ENCODE results near the gene LRBA. TPM values are rescaled to one million over a fixed set of nuclear protein-coding genes. Genes with fewer than 3 reads are reported as not detected.

The LRBA gene
- total and polyA plus RNA-seq, 4 donors = 8.2 to 69.8 (median 32.8) TPM

DNA sequence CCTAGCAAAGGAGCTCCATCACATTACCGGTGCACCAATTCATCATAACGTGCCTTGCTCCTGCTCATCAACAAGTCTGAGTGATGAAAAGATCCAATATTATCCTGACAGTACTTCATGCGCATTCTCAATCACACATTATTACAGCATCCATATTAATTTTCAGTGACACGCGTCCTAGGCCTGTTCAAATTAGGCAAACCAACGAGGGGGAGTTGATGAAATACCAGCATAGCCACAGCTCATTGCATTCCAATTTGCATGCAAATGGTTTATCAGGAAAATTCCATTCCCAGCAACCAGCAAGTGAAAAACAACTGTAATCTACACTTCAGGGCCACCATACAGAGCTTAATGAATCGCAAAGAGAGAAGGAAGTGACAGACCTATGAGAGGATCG lies 699.9 kb downstream of the LRBA start:
- no peaks in the 10 kb centered on the region for H3K9me3 ChIP-seq (ENCODE audit: control insufficient read depth in 4 of 4, low read length in 3 of 4)
- no peak overlapping the region for H3K9ac ChIP-seq (ENCODE audit: low read depth in 1 of 2, low read length in 2 of 2)
- TF ChIP-seq GABPA (IDR thresholded peaks at IDR 0.05 in 1 of 2, conservative IDR thresholded peaks at IDR 0.05 in 1 of 2) = no peak
- TF ChIP-seq TAF1 (conservative IDR thresholded peaks at IDR 0.05) = no peak
- TF ChIP-seq FOXA2 (IDR thresholded peaks at IDR 0.05) = no peak
- no peak for TF ChIP-seq SP1 (IDR thresholded peaks at IDR 0.05)
- no peak for TF ChIP-seq NR2F2 (IDR thresholded peaks at IDR 0.05)
- TF ChIP-seq, protein P1, sequence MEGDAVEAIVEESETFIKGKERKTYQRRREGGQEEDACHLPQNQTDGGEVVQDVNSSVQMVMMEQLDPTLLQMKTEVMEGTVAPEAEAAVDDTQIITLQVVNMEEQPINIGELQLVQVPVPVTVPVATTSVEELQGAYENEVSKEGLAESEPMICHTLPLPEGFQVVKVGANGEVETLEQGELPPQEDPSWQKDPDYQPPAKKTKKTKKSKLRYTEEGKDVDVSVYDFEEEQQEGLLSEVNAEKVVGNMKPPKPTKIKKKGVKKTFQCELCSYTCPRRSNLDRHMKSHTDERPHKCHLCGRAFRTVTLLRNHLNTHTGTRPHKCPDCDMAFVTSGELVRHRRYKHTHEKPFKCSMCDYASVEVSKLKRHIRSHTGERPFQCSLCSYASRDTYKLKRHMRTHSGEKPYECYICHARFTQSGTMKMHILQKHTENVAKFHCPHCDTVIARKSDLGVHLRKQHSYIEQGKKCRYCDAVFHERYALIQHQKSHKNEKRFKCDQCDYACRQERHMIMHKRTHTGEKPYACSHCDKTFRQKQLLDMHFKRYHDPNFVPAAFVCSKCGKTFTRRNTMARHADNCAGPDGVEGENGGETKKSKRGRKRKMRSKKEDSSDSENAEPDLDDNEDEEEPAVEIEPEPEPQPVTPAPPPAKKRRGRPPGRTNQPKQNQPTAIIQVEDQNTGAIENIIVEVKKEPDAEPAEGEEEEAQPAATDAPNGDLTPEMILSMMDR (IDR thresholded peaks at IDR 0.05; ENCODE audit: low read depth, low read length, missing input control) = no peak
- TF ChIP-seq YY1 (IDR thresholded peaks at IDR 0.05) = no peak
- no peak for TF ChIP-seq FOXA1 (IDR thresholded peaks at IDR 0.05)
- no peak for TF ChIP-seq RXRA (IDR thresholded peaks at IDR 0.05)
- no peak for TF ChIP-seq HNF4A (conservative IDR thresholded peaks at IDR 0.05)
- TF ChIP-seq, protein P2, sequence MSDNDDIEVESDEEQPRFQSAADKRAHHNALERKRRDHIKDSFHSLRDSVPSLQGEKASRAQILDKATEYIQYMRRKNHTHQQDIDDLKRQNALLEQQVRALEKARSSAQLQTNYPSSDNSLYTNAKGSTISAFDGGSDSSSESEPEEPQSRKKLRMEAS (IDR thresholded peaks at IDR 0.05) = no peak
- no peak for TF ChIP-seq HNF4G (IDR thresholded peaks at IDR 0.05)
- TF ChIP-seq, protein P3, sequence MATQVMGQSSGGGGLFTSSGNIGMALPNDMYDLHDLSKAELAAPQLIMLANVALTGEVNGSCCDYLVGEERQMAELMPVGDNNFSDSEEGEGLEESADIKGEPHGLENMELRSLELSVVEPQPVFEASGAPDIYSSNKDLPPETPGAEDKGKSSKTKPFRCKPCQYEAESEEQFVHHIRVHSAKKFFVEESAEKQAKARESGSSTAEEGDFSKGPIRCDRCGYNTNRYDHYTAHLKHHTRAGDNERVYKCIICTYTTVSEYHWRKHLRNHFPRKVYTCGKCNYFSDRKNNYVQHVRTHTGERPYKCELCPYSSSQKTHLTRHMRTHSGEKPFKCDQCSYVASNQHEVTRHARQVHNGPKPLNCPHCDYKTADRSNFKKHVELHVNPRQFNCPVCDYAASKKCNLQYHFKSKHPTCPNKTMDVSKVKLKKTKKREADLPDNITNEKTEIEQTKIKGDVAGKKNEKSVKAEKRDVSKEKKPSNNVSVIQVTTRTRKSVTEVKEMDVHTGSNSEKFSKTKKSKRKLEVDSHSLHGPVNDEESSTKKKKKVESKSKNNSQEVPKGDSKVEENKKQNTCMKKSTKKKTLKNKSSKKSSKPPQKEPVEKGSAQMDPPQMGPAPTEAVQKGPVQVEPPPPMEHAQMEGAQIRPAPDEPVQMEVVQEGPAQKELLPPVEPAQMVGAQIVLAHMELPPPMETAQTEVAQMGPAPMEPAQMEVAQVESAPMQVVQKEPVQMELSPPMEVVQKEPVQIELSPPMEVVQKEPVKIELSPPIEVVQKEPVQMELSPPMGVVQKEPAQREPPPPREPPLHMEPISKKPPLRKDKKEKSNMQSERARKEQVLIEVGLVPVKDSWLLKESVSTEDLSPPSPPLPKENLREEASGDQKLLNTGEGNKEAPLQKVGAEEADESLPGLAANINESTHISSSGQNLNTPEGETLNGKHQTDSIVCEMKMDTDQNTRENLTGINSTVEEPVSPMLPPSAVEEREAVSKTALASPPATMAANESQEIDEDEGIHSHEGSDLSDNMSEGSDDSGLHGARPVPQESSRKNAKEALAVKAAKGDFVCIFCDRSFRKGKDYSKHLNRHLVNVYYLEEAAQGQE (IDR thresholded peaks at IDR 0.05) = no peak
- TF ChIP-seq, protein P4, sequence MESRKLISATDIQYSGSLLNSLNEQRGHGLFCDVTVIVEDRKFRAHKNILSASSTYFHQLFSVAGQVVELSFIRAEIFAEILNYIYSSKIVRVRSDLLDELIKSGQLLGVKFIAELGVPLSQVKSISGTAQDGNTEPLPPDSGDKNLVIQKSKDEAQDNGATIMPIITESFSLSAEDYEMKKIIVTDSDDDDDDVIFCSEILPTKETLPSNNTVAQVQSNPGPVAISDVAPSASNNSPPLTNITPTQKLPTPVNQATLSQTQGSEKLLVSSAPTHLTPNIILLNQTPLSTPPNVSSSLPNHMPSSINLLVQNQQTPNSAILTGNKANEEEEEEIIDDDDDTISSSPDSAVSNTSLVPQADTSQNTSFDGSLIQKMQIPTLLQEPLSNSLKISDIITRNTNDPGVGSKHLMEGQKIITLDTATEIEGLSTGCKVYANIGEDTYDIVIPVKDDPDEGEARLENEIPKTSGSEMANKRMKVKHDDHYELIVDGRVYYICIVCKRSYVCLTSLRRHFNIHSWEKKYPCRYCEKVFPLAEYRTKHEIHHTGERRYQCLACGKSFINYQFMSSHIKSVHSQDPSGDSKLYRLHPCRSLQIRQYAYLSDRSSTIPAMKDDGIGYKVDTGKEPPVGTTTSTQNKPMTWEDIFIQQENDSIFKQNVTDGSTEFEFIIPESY (IDR thresholded peaks at IDR 0.05) = no peak
- TF ChIP-seq JUND (IDR thresholded peaks at IDR 0.05) = no peak
- H3K36me3 ChIP-seq (ENCODE audit: control insufficient read depth in 4 of 4, insufficient read depth in 3 of 4, low read depth in 1 of 4, low read length in 3 of 4) = no peaks in the 10 kb centered on the region
- no peaks in the 10 kb centered on the region for H3K27me3 ChIP-seq (ENCODE audit: control insufficient read depth in 4 of 4, insufficient read depth in 4 of 4, low read length in 3 of 4)
- no peaks in the 10 kb centered on the region for H3K4me1 ChIP-seq (ENCODE audit: control insufficient read depth in 4 of 4, insufficient read depth in 4 of 4, low read length in 3 of 4)
- H3K4me3 ChIP-seq (ENCODE audit: low read depth in 1 of 3, low read length in 3 of 3) = no peak overlapping the region
- H3K27ac ChIP-seq (ENCODE audit: low read depth in 1 of 2, low read length in 2 of 2) = no peak overlapping the region
- WGBS = 88% methylated on average over 8 of the region's 8 CpGs
- no peak for DNase-seq (ENCODE audit: low spot score)

DNA sequence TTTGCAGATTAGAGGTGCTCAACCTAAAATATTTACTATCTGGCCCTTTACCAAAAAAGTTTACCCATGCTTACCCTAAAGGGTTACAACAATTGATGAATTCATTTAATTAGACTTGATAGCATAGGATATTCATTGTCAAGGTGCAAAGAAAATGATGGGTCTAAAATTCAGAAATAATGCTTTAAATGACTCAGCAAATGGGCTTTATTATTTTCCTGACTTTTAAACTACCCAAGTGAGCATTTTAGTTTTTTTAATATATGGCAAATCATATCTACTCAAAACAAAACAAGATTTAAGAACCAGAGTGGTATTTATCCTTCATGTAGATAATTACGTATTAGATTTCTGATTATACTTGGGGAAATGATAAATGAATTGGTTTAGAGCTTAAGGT lies 701.1 kb downstream of the LRBA start:
- no peaks in the 10 kb centered on the region for H3K4me1 ChIP-seq (ENCODE audit: control insufficient read depth in 4 of 4, insufficient read depth in 4 of 4, low read length in 3 of 4)
- 93% methylated on average over 1 of the region's 1 CpG for WGBS
- H3K27me3 ChIP-seq (ENCODE audit: control insufficient read depth in 4 of 4, insufficient read depth in 4 of 4, low read length in 3 of 4) = no peaks in the 10 kb centered on the region
- DNase-seq (ENCODE audit: low spot score) = no peak
- no peak overlapping the region for H3K9ac ChIP-seq (ENCODE audit: low read depth in 1 of 2, low read length in 2 of 2)
- TF ChIP-seq, protein P1 (IDR thresholded peaks at IDR 0.05; ENCODE audit: low read depth, low read length, missing input control) = no peak
- TF ChIP-seq NR2F2 (IDR thresholded peaks at IDR 0.05) (no peak), YY1 (IDR thresholded peaks at IDR 0.05) (no peak), RAD21 (IDR thresholded peaks at IDR 0.05) (no peak), FOXA1 (IDR thresholded peaks at IDR 0.05) (no peak)
- TF ChIP-seq, protein P5, sequence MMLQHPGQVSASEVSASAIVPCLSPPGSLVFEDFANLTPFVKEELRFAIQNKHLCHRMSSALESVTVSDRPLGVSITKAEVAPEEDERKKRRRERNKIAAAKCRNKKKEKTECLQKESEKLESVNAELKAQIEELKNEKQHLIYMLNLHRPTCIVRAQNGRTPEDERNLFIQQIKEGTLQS (IDR thresholded peaks at IDR 0.05) = no peak
- H3K4me3 ChIP-seq (ENCODE audit: low read depth in 1 of 3, low read length in 3 of 3) = no peak overlapping the region
- H3K36me3 ChIP-seq (ENCODE audit: control insufficient read depth in 4 of 4, insufficient read depth in 3 of 4, low read depth in 1 of 4, low read length in 3 of 4) = peaks cover 0 to 3% (median 1%) of the 10 kb centered on the region in 4 donors
- H3K9me3 ChIP-seq (ENCODE audit: control insufficient read depth in 4 of 4, low read length in 3 of 4) = no peaks in the 10 kb centered on the region
- no peak overlapping the region for H3K27ac ChIP-seq (ENCODE audit: low read depth in 1 of 2, low read length in 2 of 2)

Measured in liver (tissue), 9 donors.